Peyer's patch (tissue), 4 donors: ENCODE measurements around the gene WDR3. TPM values are rescaled to one million over a fixed set of nuclear protein-coding genes. Genes with fewer than 3 reads are reported as not detected.
A peak's percentile ranks its signal among the peaks of the same experiment; 100 is the strongest.

Experiments used
- DNase-seq, 3 donors: peaks; one replicate each; pipeline ENCODE4 v3.0.0-alpha.2; 2017 to 2019
- H3K27ac ChIP-seq, 4 donors: fragments of 200-600 bp; sonication (generic); one replicate each; pipeline ENCODE4 v1.5.1; 2016 to 2019
- H3K27me3 ChIP-seq, 2 donors: fragments of 200-600 bp; sonication (generic); one replicate each; pipeline ENCODE4 v1.5.1; 2019
- H3K36me3 ChIP-seq, 3 donors: fragments of 200-600 bp; sonication (generic); one replicate each; pipeline ENCODE4 v1.5.1; 2016 to 2019
- H3K4me1 ChIP-seq, 4 donors: fragments of 200-600 bp; sonication (generic); one replicate each; pipeline ENCODE4 v1.5.1; 2016 to 2019
- H3K4me3 ChIP-seq, 4 donors: fragments of 200-600 bp; sonication (generic); 1 replicate in 3 of 4; 2 replicates in 1 of 4; pipeline ENCODE4 v1.5.1; 2016 to 2019; ENCODE audit warnings: mild to moderate bottlenecking in 1 of 4
- H3K9me3 ChIP-seq, 4 donors: fragments of 200-600 bp; sonication (generic); one replicate each; pipeline ENCODE4 v1.5.1; 2016 to 2019; ENCODE audit warnings: mild to moderate bottlenecking in 1 of 4
- POLR2A ChIP-seq, 2 donors: fragments of 450-650 bp; IDR thresholded peaks; one replicate each; pipeline ENCODE4 v1.5.1; 2017; ENCODE audit warnings: antibody characterized with exemption in 2 of 2, mild to moderate bottlenecking in 2 of 2, moderate library complexity in 2 of 2
- total RNA-seq, 4 donors: library from RNA; depleted of rRNA; stranded (reverse); fragments of >200 nt; gene quantifications; one replicate each; pipeline ENCODE4 v1.1.0, GENCODE V29; 2016
- TF ChIP-seq, protein P1 (sequence below), 6 experiments: fragments of 450-650 bp in 4 of 6; fragments of 200-600 bp in 2 of 6; sonication (generic) in 1 of 6; IDR thresholded peaks; one replicate each; pipeline ENCODE4 v1.5.1; 2017 to 2019; ENCODE audit warnings: antibody characterized with exemption in 6 of 6, mild to moderate bottlenecking in 3 of 6, moderate library complexity in 1 of 6

Gene WDR3
- 1 to 10 TPM; 3.3 to 8.2 (median 4.0) TPM for total RNA-seq

- H3K4me1 ChIP-seq, result peaks cover 0 to 23% (median 8%) of the 10 kb centered on the region in 4 donors
- peak within 1 kb of the TSS; percentile 83 to 92 (median 86) for H3K27ac ChIP-seq
- peak within 1 kb of the TSS; percentile 79 to 96 (median 94) for H3K4me3 ChIP-seq
- no peaks in the 10 kb centered on the region for H3K9me3 ChIP-seq
- no peaks in the 10 kb centered on the region for H3K36me3 ChIP-seq
- TF ChIP-seq POLR2A (IDR thresholded peaks at IDR 0.05), result peak; percentile 54 to 72
- TF ChIP-seq, protein P1, sequence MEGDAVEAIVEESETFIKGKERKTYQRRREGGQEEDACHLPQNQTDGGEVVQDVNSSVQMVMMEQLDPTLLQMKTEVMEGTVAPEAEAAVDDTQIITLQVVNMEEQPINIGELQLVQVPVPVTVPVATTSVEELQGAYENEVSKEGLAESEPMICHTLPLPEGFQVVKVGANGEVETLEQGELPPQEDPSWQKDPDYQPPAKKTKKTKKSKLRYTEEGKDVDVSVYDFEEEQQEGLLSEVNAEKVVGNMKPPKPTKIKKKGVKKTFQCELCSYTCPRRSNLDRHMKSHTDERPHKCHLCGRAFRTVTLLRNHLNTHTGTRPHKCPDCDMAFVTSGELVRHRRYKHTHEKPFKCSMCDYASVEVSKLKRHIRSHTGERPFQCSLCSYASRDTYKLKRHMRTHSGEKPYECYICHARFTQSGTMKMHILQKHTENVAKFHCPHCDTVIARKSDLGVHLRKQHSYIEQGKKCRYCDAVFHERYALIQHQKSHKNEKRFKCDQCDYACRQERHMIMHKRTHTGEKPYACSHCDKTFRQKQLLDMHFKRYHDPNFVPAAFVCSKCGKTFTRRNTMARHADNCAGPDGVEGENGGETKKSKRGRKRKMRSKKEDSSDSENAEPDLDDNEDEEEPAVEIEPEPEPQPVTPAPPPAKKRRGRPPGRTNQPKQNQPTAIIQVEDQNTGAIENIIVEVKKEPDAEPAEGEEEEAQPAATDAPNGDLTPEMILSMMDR (IDR thresholded peaks at IDR 0.05), result no peak
- DNase-seq, result peak; percentile 96 to 99 (median 96)
- H3K27me3 ChIP-seq, result no peaks in the 10 kb centered on the region
Observed at GRCh38 chr1:117929343-117930172, at the start of gene WDR3, which contains the start of gene GDAP2. TSS of gene WDR3 (plus strand) at chr1:117929739. CDS start at chr1:117933320, 3,581 bp downstream. TSS of gene GDAP2 (minus strand) at chr1:117929621. CDS start at chr1:117920357, 9,264 bp downstream.

DNA sequence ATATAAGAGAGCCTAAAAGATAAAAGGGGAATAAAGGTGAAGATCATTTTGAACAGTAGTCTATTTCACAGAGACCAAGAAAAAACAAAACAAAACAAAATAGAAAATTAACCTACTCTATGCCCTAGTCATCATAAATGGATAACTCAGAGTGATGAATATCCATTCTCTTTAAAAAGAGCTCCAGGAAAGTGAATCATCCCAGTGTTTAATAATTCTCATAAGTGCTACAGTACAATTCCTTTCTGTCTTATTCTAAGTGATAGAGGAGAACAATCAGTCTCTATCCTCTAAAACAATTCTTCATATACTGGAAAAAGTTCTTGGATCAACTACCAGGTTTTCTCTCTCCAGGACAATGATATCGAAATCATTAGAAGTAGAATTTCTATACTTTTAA is 45.9 kb upstream of the WDR3 start:
- Histone ChIP-seq H3K27ac (no peak overlapping the region), H3K4me3 (no peak overlapping the region), H3K4me1 (no peaks in the 10 kb centered on the region), H3K9me3 (no peaks in the 10 kb centered on the region), H3K27me3 (no peaks in the 10 kb centered on the region), H3K36me3 (peaks cover 0 to 42% (median 0%) of the 10 kb centered on the region in 3 donors)
- TF ChIP-seq, protein P1 (IDR thresholded peaks at IDR 0.05), result no peak
- no peak for TF ChIP-seq POLR2A (IDR thresholded peaks at IDR 0.05)
- DNase-seq, result no peak

DNA sequence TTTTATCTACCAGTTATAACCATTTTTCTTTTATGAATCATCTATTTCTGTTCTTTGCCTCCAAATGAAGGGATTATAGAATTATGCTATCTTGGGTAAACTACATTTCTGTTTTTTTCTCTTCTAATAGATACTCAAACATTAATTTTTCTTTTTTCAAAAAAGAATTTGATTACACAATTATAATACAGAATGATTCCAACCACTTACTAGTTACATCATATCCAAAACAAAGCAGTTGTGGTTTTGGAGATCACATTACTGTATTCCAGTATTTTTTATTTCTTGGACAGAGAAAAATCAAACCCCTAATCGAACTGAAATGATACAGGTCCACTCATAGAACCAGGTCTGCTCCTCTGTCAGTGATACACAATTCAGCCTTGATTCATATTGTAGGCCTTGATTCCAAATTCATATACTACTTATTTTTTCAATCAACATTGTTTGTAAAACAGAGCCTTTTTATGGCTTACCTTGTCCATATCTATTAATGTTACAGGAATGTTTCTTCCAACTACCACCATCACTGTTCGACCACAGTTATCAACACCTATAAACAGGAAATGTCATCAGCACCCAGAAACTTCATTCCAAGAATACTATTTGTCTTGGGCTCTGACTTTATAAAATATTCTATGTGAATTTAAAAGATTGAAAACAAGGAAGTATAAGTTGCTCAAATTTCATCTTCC is 43.3 kb upstream of the WDR3 start:
- TF ChIP-seq, protein P1 (IDR thresholded peaks at IDR 0.05), result no peak
- TF ChIP-seq POLR2A (IDR thresholded peaks at IDR 0.05), result no peak
- no peak overlapping the region for H3K4me3 ChIP-seq
- H3K36me3 ChIP-seq, result peaks cover 0 to 21% (median 0%) of the 10 kb centered on the region in 3 donors
- DNase-seq, result no peak
- no peak overlapping the region for H3K27ac ChIP-seq
- H3K4me1 ChIP-seq, result no peaks in the 10 kb centered on the region
- H3K27me3 ChIP-seq, result no peaks in the 10 kb centered on the region
- H3K9me3 ChIP-seq, result no peaks in the 10 kb centered on the region

- DNase-seq, result no peak
- no peak for TF ChIP-seq POLR2A (IDR thresholded peaks at IDR 0.05)
- TF ChIP-seq, protein P1 (IDR thresholded peaks at IDR 0.05), result no peak
- H3K36me3 ChIP-seq, result peaks cover 0 to 13% (median 0%) of the 10 kb centered on the region in 3 donors
- H3K27me3 ChIP-seq, result no peaks in the 10 kb centered on the region
- no peak overlapping the region for H3K4me3 ChIP-seq
- no peaks in the 10 kb centered on the region for H3K9me3 ChIP-seq
- H3K27ac ChIP-seq, result no peak overlapping the region
- no peaks in the 10 kb centered on the region for H3K4me1 ChIP-seq
Observed at GRCh38 chr1:117890452-117890851, 39.1 kb upstream of the WDR3 start.

DNA sequence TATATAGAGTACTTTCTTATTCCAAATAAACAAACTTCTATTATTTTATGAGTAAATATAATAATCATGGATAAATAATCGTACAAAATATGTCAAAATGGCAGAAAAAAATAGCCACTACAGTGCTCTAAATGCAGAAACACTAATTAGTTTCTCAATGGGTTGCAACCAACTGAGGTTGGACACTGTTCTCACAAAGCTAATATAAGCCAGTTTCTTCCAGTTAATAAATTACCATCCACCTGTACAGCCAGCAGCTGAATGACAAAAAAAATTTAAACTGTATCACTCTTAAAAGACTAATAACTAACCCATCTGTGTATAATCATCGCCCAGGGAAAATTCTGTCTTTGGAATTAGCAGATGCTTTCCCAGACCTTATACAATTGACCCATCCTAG is 37.0 kb upstream of the WDR3 start:
- no peak for DNase-seq
- no peak for TF ChIP-seq POLR2A (IDR thresholded peaks at IDR 0.05)
- TF ChIP-seq, protein P1 (IDR thresholded peaks at IDR 0.05), result no peak
- H3K36me3 ChIP-seq, result peaks cover 0 to 27% (median 0%) of the 10 kb centered on the region in 3 donors

More for the DNA sequence above, 37.0 kb upstream of the WDR3 start:
- Histone ChIP-seq H3K27ac (no peak overlapping the region), H3K9me3 (no peaks in the 10 kb centered on the region), H3K27me3 (no peaks in the 10 kb centered on the region), H3K4me3 (no peak overlapping the region), H3K4me1 (no peaks in the 10 kb centered on the region)
